Smooth muscle cell (in vitro differentiated cells): ENCODE results near the gene SLAMF7. TPM values are rescaled to one million over a fixed set of nuclear protein-coding genes. Genes with fewer than 3 reads are reported as not detected.

Experiments
- DNase-seq: peaks from one replicate; lab custom pipeline; 2025; ENCODE audit not compliant: unreplicated experiment; lab: John Stamatoyannopoulos, UW
- H2AFZ ChIP-seq: fragments of 200-600 bp; sonication (generic); 2 replicates; pipeline ENCODE4 v1.6.0; 2016; ENCODE audit warnings: antibody characterized with exemption, low read depth, mild to moderate bottlenecking
- H3F3A ChIP-seq: fragments of 200-600 bp; sonication (generic); 2 replicates; pipeline ENCODE4 v1.6.0; 2017; ENCODE audit warnings: antibody characterized with exemption, low read depth
- H3K27ac ChIP-seq: fragments of 200-600 bp; sonication (generic); 2 replicates; pipeline ENCODE4 v1.5.1; 2016; ENCODE audit warnings: low read depth, mild to moderate bottlenecking
- H3K27me3 ChIP-seq: fragments of 200-600 bp; sonication (generic); 2 replicates; pipeline ENCODE4 v1.6.1; 2016; ENCODE audit warnings: low read depth, mild to moderate bottlenecking
- H3K36me3 ChIP-seq: fragments of 200-600 bp; sonication (generic); 2 replicates; pipeline ENCODE4 v1.5.1; 2016; ENCODE audit warnings: low read depth
- H3K4me1 ChIP-seq: fragments of 200-600 bp; sonication (generic); 2 replicates; pipeline ENCODE4 v1.5.1; 2016; ENCODE audit warnings: low read depth
- H3K4me2 ChIP-seq: fragments of 200-600 bp; sonication (generic); 2 replicates; pipeline ENCODE4 v1.6.0; 2016; ENCODE audit warnings: mild to moderate bottlenecking
- H3K4me3 ChIP-seq: fragments of 200-600 bp; sonication (generic); 2 replicates; pipeline ENCODE4 v1.5.1; 2016; ENCODE audit warnings: mild to moderate bottlenecking
- H3K79me2 ChIP-seq: fragments of 200-600 bp; sonication (generic); 2 replicates; pipeline ENCODE4 v1.6.0; 2016; ENCODE audit warnings: low read depth, mild to moderate bottlenecking
- H3K9ac ChIP-seq: fragments of 200-600 bp; sonication (generic); 2 replicates; pipeline ENCODE4 v1.6.0; 2016; ENCODE audit warnings: low read depth
- H3K9me3 ChIP-seq: fragments of 200-600 bp; sonication (generic); replicated peaks from 2 replicates; pipeline ENCODE4 v1.5.1; 2016; ENCODE audit warnings: low read depth
- H4K20me1 ChIP-seq: fragments of 200-600 bp; sonication (generic); 2 replicates; pipeline ENCODE4 v1.6.0; 2016; ENCODE audit warnings: low read depth
- WGBS: methylation state at CpG from one replicate; pipeline ENCODE4 v1.1.7; 2016; ENCODE audit warnings: low lambda C conversion rate; 5-methylcytosine and 5-hydroxymethylcytosine counted together
- polyA plus RNA-seq: library from polyadenylated mRNA; unstranded; fragments of >200 nt; fragmentation: Nextera tagmentation; extraction: Ambion mirVana; gene quantifications from 2 replicates; pipeline ENCODE4 v1.2.1, GENCODE V29; 2016
- total RNA-seq: library from RNA; depleted of rRNA; stranded (reverse); fragments of >200 nt; gene quantifications from 2 replicates; pipeline ENCODE4 v1.2.3, GENCODE V29; 2014
- TF ChIP-seq, protein P1 (sequence below): fragments of 200-600 bp; sonication (generic); IDR thresholded peaks from 2 replicates; pipeline ENCODE4 v1.5.1; 2017; ENCODE audit warnings: borderline replicate concordance, mild to moderate bottlenecking, antibody characterized with exemption; ENCODE audit not compliant: insufficient read depth, poor library complexity, severe bottlenecking

SLAMF7 gene
- total and polyA plus RNA-seq, 2 experiments from 2014 or later = not detected

DNA sequence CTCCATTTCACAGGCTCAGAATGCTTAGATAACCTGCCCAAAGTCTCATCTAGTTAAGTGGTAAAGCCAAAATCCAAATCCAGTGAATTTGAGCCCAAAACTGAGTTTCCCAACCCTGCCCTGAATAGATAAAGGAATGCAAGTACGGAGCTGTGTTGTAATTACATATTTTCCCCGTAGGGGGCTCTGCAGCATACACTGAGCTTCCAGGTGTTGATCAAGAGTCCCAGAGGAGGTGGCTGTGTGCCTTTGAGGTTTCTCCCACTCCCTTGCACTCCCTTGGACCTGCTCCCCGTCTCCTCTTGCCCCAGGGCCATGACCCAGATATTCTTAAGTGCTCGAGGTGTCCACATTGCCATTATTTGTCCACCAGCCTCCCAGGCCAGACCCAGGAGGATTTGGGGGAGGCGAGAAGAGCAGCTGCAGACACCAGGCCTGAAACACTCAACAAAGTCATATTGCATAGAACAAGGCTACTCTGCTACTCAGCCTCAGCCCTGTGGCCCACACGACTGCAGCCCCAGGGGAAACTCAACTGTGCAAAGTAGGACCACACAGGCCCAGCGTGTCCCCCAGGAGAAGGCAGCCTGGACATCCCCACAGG, 38.5 kb downstream of the SLAMF7 start:
- Histone ChIP-seq H4K20me1 (no peaks in the 10 kb centered on the region), H3K4me2 (no peak overlapping the region), H3K79me2 (no peaks in the 10 kb centered on the region), H3K27me3 (no peaks in the 10 kb centered on the region), H2AFZ (no peak overlapping the region), H3K9me3 (no peaks in the 10 kb centered on the region), H3K4me3 (no peak overlapping the region), H3K4me1 (no peaks in the 10 kb centered on the region), H3K27ac (no peak overlapping the region), H3K9ac (no peak overlapping the region), H3F3A (no peaks in the 10 kb centered on the region), H3K36me3 (no peaks in the 10 kb centered on the region)
- 66% methylated on average over 7 of the region's 7 CpGs for WGBS
- TF ChIP-seq, protein P1, sequence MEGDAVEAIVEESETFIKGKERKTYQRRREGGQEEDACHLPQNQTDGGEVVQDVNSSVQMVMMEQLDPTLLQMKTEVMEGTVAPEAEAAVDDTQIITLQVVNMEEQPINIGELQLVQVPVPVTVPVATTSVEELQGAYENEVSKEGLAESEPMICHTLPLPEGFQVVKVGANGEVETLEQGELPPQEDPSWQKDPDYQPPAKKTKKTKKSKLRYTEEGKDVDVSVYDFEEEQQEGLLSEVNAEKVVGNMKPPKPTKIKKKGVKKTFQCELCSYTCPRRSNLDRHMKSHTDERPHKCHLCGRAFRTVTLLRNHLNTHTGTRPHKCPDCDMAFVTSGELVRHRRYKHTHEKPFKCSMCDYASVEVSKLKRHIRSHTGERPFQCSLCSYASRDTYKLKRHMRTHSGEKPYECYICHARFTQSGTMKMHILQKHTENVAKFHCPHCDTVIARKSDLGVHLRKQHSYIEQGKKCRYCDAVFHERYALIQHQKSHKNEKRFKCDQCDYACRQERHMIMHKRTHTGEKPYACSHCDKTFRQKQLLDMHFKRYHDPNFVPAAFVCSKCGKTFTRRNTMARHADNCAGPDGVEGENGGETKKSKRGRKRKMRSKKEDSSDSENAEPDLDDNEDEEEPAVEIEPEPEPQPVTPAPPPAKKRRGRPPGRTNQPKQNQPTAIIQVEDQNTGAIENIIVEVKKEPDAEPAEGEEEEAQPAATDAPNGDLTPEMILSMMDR = peak; percentile 32
- no peak for DNase-seq

DNA sequence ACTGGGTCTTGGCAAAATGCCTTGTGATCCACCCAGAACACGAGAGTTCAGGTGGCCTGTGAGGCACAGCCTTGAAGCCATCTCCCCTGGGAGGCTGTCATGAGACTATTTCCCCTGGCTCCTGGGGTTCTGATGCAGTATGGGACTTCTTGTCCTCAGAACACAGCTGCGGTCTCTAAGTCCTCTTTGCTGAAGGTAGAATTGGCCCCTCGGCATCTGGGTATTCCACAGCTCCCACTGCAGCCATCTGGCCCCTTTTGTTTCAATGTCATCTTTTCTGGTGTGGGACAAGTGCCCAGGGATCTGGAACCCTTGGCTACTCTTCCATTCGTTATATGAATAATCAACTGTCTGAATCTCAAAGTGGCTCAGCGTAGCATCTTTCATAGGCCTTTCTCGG, 39.9 kb downstream of the SLAMF7 start:
- H3K9ac ChIP-seq = no peak overlapping the region
- H4K20me1 ChIP-seq = no peaks in the 10 kb centered on the region
- H3F3A ChIP-seq = no peaks in the 10 kb centered on the region
- H3K79me2 ChIP-seq = no peaks in the 10 kb centered on the region
- TF ChIP-seq, protein P1 = no peak
- no peak overlapping the region for H3K4me3 ChIP-seq
- H3K36me3 ChIP-seq = no peaks in the 10 kb centered on the region
- DNase-seq = no peak
- no peaks in the 10 kb centered on the region for H3K9me3 ChIP-seq
- no peak overlapping the region for H3K4me2 ChIP-seq
- no peaks in the 10 kb centered on the region for H3K4me1 ChIP-seq
- H3K27me3 ChIP-seq = no peaks in the 10 kb centered on the region
- WGBS = 94% methylated on average over 6 of the region's 6 CpGs
- H3K27ac ChIP-seq = no peak overlapping the region
- no peak overlapping the region for H2AFZ ChIP-seq

DNA sequence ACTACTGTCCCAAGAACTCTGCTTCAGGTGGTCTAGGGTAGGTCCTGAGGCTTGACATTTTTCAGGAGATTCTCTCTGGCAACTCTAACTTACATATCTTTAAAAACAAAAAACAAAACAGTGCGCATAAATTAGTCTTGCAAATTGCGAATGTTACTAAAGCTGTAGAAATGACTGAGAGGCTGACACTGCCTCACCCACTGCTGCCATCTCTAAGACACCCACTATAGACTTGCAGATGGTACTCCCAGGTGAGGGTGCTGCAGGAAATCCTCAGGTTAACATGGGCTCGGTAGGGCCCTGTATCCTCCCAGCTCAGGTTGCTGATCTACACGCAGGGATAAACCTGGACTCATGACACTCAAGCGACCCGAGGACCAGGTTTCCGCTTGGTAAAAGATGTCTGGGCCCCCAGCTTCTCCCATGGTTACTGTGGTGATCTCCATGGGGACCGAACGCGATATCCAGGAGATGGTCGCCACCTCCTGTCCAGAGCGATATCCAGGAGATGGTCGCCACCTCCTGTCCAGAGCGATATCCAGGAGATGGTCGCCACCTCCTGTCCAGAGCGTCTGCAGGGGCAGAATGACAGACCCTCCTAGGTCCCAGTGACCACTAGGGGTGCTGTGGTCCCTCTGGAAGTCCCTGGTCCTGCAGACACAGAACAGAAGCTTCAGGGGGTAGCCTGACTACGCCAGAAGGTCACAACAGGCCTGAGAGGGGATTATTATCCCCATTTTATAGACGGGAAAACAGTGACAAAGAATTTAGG, 40.8 kb downstream of the SLAMF7 start:
- Histone ChIP-seq H3F3A (no peaks in the 10 kb centered on the region), H3K4me2 (no peak overlapping the region), H3K27ac (no peak overlapping the region), H3K9me3 (no peaks in the 10 kb centered on the region), H3K79me2 (no peaks in the 10 kb centered on the region), H2AFZ (no peak overlapping the region), H3K36me3 (no peaks in the 10 kb centered on the region), H3K9ac (no peak overlapping the region), H4K20me1 (no peaks in the 10 kb centered on the region), H3K4me3 (no peak overlapping the region), H3K4me1 (no peaks in the 10 kb centered on the region), H3K27me3 (no peaks in the 10 kb centered on the region)
- 86% methylated on average over 18 of the region's 18 CpGs for WGBS
- TF ChIP-seq, protein P1 = peak; percentile 33
- DNase-seq = no peak
